Measurements from ENCODE around the gene RAB39B.
"Not testable (repeated sequence)": the region's sequence is repeated elsewhere in the genome, so short reads cannot be mapped to it uniquely, and the experiment has no call there.

GRCh38 chrX:155223746-155224145, 40.5 kb downstream of the RAB39B start:
- not testable (repeated sequence) for TF ChIP-seq CTCF, POLR2A (IDR thresholded peaks at IDR 0.05)

All from breast epithelium (tissue), 3 donors.